Parathyroid adenoma (tissue), 2 donors: ENCODE measurements around the gene MED16.

Experiments
- H2AFZ ChIP-seq: fragments of 300-600 bp; sonication (generic); one replicate; pipeline ENCODE4 v1.7.0; 2017; ENCODE audit warnings: antibody characterized with exemption, mild to moderate bottlenecking
- H3K27ac ChIP-seq: fragments of 300-600 bp; sonication (generic); one replicate; pipeline ENCODE4 v1.7.0; 2017
- H3K27me3 ChIP-seq: fragments of 300-600 bp; sonication (generic); one replicate; pipeline ENCODE4 v1.7.0; 2017; ENCODE audit warnings: low read length; ENCODE audit not compliant: control insufficient read depth, insufficient read depth
- H3K36me3 ChIP-seq: fragments of 300-600 bp; sonication (generic); one replicate; pipeline ENCODE4 v1.7.0; 2017; ENCODE audit warnings: low read length; ENCODE audit not compliant: control insufficient read depth, insufficient read depth
- H3K4me1 ChIP-seq: fragments of 300-600 bp; sonication (generic); one replicate; pipeline ENCODE4 v1.7.0; 2017; ENCODE audit warnings: control low read depth
- H3K4me2 ChIP-seq: fragments of 300-600 bp; sonication (generic); one replicate; pipeline ENCODE4 v1.7.0; 2017; ENCODE audit warnings: low read length
- H3K4me3 ChIP-seq: fragments of 300-600 bp; sonication (generic); one replicate; pipeline ENCODE4 v1.7.0; 2017; ENCODE audit warnings: low read depth, low read length
- H3K79me2 ChIP-seq: fragments of 300-600 bp; sonication (generic); one replicate; pipeline ENCODE4 v1.7.0; 2017; ENCODE audit warnings: control low read depth
- H3K9ac ChIP-seq: fragments of 300-600 bp; sonication (generic); one replicate; pipeline ENCODE4 v1.7.0; 2017; ENCODE audit warnings: mild to moderate bottlenecking
- H3K9me3 ChIP-seq: fragments of 300-600 bp; sonication (generic); one replicate; pipeline ENCODE4 v1.7.0; 2017; ENCODE audit warnings: low read length; ENCODE audit not compliant: control insufficient read depth
- TF ChIP-seq, protein P1 (sequence below): fragments of 300-600 bp; sonication (generic); IDR thresholded peaks from one replicate; pipeline ENCODE4 v1.7.0; 2017; ENCODE audit warnings: antibody characterized with exemption, mild to moderate bottlenecking
- donor health status: primary hyperparathyroidism.

The MED16 gene

GRCh38 chr19:888581-889385 lies 4.2 kb downstream of the MED16 start:
- Histone ChIP-seq H3K9ac (no peak overlapping the region), H3K9me3 (no peaks in the 10 kb centered on the region), H3K27me3 (no peaks in the 10 kb centered on the region), H3K4me2 (no peak overlapping the region), H3K79me2 (peaks cover 15% of the 10 kb centered on the region), H2AFZ (no peak overlapping the region), H3K4me1 (no peaks in the 10 kb centered on the region), H3K4me3 (no peak overlapping the region), H3K36me3 (no peaks in the 10 kb centered on the region), H3K27ac (no peak overlapping the region)
- TF ChIP-seq, protein P1, sequence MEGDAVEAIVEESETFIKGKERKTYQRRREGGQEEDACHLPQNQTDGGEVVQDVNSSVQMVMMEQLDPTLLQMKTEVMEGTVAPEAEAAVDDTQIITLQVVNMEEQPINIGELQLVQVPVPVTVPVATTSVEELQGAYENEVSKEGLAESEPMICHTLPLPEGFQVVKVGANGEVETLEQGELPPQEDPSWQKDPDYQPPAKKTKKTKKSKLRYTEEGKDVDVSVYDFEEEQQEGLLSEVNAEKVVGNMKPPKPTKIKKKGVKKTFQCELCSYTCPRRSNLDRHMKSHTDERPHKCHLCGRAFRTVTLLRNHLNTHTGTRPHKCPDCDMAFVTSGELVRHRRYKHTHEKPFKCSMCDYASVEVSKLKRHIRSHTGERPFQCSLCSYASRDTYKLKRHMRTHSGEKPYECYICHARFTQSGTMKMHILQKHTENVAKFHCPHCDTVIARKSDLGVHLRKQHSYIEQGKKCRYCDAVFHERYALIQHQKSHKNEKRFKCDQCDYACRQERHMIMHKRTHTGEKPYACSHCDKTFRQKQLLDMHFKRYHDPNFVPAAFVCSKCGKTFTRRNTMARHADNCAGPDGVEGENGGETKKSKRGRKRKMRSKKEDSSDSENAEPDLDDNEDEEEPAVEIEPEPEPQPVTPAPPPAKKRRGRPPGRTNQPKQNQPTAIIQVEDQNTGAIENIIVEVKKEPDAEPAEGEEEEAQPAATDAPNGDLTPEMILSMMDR = no peak

- Histone ChIP-seq H3K4me2 (no peak overlapping the region), H3K27me3 (no peaks in the 10 kb centered on the region), H3K27ac (no peak overlapping the region), H3K9ac (no peak overlapping the region), H3K9me3 (no peaks in the 10 kb centered on the region), H3K4me1 (no peaks in the 10 kb centered on the region), H2AFZ (no peak overlapping the region), H3K4me3 (no peak overlapping the region), H3K79me2 (peaks cover 15% of the 10 kb centered on the region), H3K36me3 (no peaks in the 10 kb centered on the region)
- TF ChIP-seq, protein P1 = no peak
These were observed 5.4 kb downstream of the MED16 start for GRCh38 chr19:887599-887998.

GRCh38 chr19:887072-887471 lies 5.9 kb downstream of the MED16 start:
- Histone ChIP-seq H3K4me3 (no peak overlapping the region), H3K9ac (no peak overlapping the region), H3K27me3 (no peaks in the 10 kb centered on the region), H3K4me2 (no peak overlapping the region), H3K79me2 (peaks cover 10% of the 10 kb centered on the region), H3K27ac (no peak overlapping the region), H3K36me3 (no peaks in the 10 kb centered on the region), H3K4me1 (no peaks in the 10 kb centered on the region), H3K9me3 (no peaks in the 10 kb centered on the region), H2AFZ (no peak overlapping the region)
- TF ChIP-seq, protein P1 = no peak

DNA sequence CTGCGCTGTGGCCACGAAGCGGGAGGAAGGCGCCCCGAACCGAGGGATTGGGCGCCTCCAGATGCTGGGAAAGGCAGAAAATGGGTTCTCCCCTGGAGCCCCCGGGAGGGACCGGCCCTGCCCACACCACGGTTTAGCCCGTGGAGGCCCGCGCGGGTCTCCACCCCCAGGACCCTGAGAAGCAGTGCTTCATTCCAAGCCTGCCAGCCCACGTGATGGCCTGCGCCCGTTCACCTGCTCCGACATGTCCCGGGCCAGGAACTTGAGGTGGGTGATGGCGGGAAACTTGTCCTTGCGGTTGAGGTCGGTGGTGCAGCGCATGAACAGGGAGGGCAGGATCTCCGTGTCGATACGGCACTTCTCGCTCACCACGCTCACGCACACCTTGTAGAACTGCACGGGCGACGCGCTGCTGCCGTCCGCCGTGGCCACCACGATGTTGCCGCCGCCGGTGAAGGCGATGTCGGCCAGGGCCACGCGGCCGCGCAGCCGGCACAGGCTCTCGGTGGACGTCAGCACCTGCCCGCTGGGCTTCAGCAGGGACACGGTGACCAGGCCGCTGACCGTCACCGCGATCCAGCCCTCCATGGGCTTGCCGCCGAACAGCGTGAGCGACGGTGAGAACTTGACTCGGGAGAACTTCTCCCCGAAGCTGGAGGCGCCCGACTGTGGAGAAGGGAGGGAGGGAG lies 7.3 kb downstream of the MED16 start:
- Histone ChIP-seq H3K4me3 (no peak overlapping the region), H3K79me2 (peaks cover 12% of the 10 kb centered on the region), H3K4me2 (no peak overlapping the region), H3K9me3 (no peaks in the 10 kb centered on the region), H3K9ac (no peak overlapping the region), H2AFZ (no peak overlapping the region), H3K36me3 (no peaks in the 10 kb centered on the region), H3K27me3 (no peaks in the 10 kb centered on the region), H3K27ac (no peak overlapping the region), H3K4me1 (no peaks in the 10 kb centered on the region)
- TF ChIP-seq, protein P1 = no peak
